Measurements from ENCODE around the gene SIGLEC8.
"Not testable (repeated sequence)": the region's sequence is repeated elsewhere in the genome, so short reads cannot be mapped to it uniquely, and the experiment has no call there.

SIGLEC8 gene

DNA sequence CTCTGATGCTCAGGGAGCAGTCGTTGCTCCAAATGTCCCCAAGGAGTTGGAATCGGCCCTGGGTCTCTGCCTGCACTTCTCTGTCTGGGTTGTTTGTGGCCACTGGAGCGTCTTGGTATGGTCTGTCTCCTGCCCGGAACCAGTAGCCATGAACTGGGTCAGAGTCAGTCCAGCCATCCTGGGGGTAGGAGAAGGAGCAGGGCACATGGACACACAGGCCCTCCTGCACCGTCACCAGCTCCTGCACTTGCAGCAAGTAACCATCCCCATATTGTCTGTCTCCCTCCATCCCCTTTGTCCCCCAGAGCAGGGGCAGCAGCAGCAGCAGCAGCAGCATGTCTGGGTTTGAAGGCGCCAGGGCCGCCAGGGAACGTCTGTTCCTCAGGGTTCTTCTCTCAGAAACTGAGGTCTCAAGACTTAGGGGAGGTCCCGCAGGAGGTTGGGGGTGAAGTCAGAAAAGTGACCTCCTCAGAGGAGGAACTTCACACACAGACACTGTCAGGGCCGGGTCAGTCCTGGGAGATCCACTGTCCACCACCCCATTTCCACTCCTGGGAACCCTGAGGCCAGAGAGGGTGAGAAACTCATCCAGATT lies at the start of gene SIGLEC8:
TSS of gene SIGLEC8 (minus strand) at position 404 of the 595 bp plus-strand sequence. CDS start at position 337, 67 bp downstream.
- DNase-seq (ENCODE audit: low read depth in 1 of 2, low spot score in 1 of 2), result no peak

DNA sequence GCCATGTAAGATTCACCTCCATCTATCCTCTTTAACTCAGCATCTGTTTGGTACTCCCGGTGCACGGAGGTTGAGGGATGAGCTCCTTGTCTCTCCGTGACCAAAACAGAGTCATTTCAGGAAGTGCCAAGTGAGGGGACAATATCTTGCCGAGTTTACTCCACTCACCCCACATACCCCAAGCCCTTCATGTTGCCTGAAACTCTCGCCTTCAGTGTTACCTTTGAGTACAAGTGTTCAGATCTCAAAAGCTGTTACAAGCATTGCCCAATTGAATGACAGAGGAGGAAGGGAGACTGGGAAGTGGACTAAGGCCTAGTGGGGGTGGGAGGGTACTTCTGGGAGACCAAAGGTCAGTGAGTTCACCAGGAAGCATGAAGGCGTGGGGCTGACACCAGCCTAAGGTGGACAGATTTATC lies 49.4 kb upstream of the SIGLEC8 start:
- no peak for DNase-seq (ENCODE audit: low read depth in 1 of 2, low spot score in 1 of 2)

- DNase-seq (ENCODE audit: low read depth in 1 of 2, low spot score in 1 of 2), result no peak
Measured at GRCh38 chr19:51507192-51507591, 48.9 kb upstream of the SIGLEC8 start.

DNA sequence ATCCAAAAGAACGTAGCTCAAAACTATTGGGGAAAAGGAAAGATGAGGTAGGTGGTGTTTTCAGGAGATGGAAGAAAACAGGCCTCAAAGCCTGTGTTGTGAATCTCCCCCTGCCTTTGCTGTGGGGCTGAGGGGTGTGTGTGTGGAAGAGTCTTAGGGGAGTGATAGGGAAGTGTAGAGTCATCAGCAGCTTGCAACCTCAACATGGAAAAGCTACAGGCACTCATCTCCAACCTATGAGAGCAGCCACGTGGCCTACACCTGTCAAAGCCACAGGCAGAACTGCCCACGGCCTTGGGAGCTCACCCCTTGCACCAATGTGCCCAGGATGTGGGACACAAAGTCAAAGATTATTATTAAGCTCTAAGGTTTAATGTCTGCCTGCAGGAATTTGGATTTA lies 47.6 kb upstream of the SIGLEC8 start:
- no peak for DNase-seq (ENCODE audit: low read depth in 1 of 2, low spot score in 1 of 2)

DNA sequence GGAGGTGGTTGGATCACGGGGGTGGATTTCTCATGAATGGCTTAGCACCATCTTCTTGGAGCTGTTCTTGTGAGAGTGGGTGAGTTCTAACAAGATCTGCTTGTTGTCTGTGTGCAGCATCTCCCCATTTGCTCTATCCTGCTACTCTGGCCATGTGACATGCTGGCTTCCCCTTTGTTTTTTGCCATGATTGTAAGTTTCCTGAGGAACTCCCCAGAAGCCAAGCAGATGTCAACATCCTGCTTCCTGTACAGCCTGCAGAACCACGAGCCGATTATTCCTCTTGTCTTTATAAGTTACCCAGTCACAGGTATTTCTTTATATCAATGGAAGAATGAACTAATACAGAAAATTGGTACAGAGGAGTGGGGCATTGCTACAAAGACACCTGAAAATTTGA lies 45.6 kb upstream of the SIGLEC8 start:
- DNase-seq (ENCODE audit: low read depth in 1 of 2, low spot score in 1 of 2), result no peak

DNA sequence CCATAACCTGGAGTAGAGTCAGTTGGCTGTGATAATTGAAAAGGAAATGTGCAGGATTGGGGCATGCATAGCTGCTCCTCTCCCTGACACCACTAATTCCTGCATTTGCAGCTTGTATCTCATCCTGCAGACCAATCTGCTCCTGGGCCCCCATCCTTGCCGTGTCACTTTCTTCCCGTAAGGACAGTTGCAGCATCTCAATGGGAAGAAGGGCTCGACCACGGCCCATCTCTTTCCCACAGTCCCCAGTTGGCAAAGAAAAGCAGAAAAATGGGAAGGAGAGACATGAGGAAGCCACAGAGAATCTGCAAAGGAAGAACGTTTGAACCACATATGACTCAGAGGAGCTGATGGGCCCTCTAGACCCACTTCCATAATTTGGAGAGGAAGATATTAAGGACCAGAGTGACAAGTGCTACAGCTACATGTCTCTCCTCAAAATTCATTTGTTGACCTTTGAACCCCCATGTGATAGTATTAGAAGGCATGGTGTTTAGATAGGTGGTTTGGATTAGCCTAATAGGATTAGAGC lies 45.1 kb upstream of the SIGLEC8 start:
- DNase-seq (ENCODE audit: low read depth in 1 of 2, low spot score in 1 of 2), result no peak

DNA sequence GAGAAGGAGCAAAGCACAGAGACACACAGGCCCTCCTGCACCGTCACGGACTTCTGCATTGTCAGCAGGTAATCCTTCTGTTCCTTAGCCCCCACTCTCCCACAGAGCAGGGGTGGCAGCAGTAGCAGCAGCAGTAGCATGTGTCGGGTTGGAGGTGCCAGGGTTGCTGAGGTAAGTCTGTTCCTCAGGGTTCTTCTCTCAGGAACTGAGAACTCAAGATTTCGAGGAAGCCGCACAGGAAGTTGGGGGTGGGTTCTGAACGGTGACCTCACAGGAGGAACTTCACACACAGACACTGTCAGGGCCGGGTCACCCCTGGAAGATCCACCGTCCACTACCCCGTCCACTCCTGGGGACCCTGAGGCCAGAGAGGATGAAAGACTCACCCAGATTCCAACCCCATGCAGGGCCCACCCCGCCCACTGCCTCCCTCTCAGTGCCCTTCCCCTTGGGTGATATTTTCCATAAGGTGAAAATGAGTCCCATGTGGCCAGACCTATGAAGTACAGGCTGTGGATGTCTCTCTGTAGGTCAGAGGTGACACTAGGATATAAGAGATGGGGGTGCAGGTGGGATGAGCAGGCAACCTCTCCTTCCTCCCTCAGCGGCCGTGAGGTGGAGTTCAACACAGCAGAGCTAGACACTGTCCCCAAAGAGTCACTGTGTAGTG lies 43.5 kb upstream of the SIGLEC8 start, which contains the start of gene SIGLEC12:
TSS of gene SIGLEC12 (minus strand) at position 207 of the 670 bp plus-strand sequence. CDS start at position 140, 67 bp downstream.
- no peak for DNase-seq (ENCODE audit: low read depth in 1 of 2, low spot score in 1 of 2)

- not testable (repeated sequence) for DNase-seq (ENCODE audit: low read depth in 1 of 2, low spot score in 1 of 2)
Measured at GRCh38 chr19:51500931-51501330, 42.7 kb upstream of the SIGLEC8 start.

GRCh38 chr19:51497666-51498065 lies 39.4 kb upstream of the SIGLEC8 start:
- DNase-seq (ENCODE audit: low read depth in 1 of 2, low spot score in 1 of 2), result no peak

GRCh38 chr19:51493776-51494175 lies 35.5 kb upstream of the SIGLEC8 start:
- DNase-seq (ENCODE audit: low read depth in 1 of 2, low spot score in 1 of 2), result no peak

DNA sequence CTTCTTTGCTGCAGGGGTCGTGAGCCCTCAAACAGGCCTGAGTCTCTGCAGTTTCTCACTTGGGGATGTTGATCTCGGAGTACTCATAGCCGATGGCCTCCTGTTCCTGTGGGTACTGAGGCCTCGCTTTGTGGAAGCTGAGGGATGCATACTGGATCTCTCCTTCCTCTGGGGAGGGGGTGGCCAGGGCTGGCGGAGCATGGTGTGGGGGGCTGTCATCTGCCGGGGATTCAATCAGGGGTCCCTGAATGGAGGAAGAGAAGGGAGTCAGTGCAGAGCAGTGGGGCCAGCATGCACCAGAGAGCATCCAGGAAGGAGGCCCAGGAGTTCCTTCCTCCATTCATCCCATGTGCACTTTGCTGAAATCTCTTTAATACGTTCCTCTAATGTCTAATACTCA lies 33.3 kb upstream of the SIGLEC8 start:
- no peak for DNase-seq (ENCODE audit: low read depth in 1 of 2, low spot score in 1 of 2)

DNA sequence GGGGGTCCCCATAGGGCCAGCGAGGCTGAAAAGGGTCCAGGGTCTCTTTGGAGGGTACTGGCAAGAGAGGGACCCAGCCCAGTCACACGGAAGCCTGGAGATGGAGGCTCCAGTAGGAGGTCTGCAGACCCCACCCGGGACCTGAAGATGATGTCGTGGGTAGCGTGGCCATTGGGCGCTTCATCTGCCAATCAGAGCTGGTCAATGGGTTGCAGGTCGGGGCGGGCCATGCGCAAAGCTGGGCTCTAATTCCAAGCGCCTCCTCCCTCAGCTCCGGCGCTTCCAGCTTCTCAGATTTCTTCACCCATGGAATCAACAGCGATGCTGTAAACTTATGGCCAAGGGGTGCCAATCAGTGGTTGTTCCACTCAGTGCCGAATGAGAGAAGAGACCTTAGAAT lies 32.4 kb upstream of the SIGLEC8 start:
- no peak for DNase-seq (ENCODE audit: low read depth in 1 of 2, low spot score in 1 of 2)

DNA sequence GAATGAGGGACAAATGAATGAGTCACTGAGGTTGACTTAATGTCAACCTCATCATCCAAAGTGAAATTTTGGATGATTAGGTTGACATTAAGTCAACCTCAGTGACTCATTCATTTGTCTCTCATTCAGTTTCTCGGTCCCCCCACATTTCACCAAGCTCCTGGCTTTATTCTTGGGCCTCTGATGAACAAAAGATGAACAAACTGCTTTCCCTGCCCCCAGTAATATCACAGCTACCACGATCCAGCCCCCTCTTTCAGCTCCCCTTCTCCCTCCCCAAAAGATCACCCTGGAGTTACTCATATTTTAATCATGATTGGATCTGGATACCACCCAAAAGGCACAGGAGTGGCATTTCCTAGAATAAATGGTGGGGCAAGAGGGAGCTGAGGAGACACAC lies 30.9 kb upstream of the SIGLEC8 start:
- DNase-seq (ENCODE audit: low read depth in 1 of 2, low spot score in 1 of 2), result no peak

GRCh38 chr19:51488491-51488890 lies 30.2 kb upstream of the SIGLEC8 start:
- no peak for DNase-seq (ENCODE audit: low read depth in 1 of 2, low spot score in 1 of 2)

GRCh38 chr19:51485960-51486660 lies 27.9 kb upstream of the SIGLEC8 start:
- DNase-seq (ENCODE audit: low read depth in 1 of 2, low spot score in 1 of 2), result no peak

DNA sequence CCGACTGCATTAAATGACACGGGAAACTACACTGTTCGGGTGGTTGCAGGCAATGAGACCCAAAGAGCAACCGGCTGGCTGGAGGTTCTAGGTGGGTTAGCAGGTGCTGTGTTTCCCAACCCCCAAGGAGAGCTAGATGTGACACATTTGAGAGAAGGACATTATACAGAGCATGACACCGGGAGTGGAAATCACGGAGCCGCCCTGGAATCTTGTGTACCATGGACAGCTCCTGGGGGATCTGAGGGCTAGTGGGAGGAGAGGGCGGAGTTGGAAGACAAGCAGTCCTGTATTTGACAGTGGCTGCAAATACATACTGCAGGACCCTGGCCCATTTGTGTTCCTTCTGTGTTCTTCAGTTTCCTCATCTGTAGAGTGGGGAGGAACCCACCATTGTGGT lies 22.3 kb upstream of the SIGLEC8 start:
- DNase-seq (ENCODE audit: low read depth in 1 of 2, low spot score in 1 of 2), result no peak

- no peak for DNase-seq (ENCODE audit: low read depth in 1 of 2, low spot score in 1 of 2)
Measured at GRCh38 chr19:51479531-51480331, 21.5 kb upstream of the SIGLEC8 start.

DNA sequence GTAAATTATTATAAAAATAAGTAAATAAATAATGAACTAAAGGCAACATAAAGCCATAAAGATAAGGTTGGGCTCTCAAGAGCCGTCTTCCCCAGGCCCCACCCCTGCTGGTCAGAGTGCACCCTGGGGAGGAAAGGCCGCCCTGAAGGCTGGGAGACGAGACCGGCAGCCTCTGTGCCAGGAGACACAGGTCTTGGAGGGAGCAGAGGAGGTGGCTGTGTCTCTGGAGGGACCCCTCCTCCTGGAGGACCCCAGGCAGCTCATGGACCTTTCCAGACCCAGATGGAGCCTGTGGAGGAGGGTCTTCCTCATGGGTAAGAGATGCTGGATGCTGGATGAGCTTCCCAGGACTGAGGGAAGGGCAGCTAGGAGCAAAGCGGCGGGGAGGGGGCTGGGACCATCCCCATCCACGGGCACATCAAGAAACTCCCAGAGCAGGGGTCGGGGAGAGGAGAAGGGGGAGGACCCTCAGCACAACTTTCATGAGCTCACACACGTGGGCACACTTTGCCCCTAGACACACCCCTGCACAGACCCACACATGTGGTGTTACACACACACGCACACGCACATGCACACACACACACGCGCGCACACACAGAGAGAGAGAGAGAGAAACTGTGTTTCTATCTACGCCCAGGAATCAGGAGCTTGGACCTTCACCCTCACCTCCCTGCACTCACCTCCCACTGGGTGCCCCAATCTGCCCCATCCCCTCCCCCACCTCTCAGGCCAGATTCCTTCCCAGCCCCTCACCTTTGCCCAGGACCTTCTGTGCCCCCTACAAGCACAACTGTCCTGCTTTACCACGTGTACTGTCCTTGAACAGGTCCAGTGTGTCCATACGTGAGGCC lies 20.4 kb upstream of the SIGLEC8 start, which contains the start of gene CEACAM18:
TSS of gene CEACAM18 (plus strand) at position 159 of the 854 bp plus-strand sequence.
- DNase-seq (ENCODE audit: low read depth in 1 of 2, low spot score in 1 of 2), result no peak

DNA sequence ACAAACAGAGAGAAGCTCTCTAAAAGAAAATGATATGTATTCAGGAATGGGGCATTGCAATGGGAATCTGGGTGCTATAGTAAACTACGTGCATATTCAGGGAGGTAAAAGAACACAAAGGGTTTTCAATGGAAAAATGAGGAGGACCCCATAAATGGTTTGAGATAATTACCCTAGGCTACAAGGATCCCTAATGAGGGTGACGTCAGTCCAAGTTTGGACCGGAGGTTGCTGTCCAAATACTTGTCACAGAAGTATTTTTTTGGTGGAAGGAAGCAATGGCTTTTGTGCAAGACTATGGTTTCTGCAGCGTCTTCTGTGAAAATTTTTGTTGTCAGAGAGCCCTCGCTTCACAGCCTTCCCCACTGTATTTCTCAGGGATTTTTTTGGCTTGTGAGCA lies 19.1 kb upstream of the SIGLEC8 start:
- DNase-seq (ENCODE audit: low read depth in 1 of 2, low spot score in 1 of 2), result no peak

- DNase-seq (ENCODE audit: low read depth in 1 of 2, low spot score in 1 of 2), result no peak
Measured at GRCh38 chr19:51476164-51476563, 17.9 kb upstream of the SIGLEC8 start.

Data from stimulated activated CD4-positive, alpha-beta T cell treated with anti-CD3 and anti-CD28 coated beads, Interleukin-15, amount 100 ng/mL, for 1 hour (primary cell).